AG09309 (cell line): ENCODE data around the gene EIF2S2.
A peak's percentile ranks its signal among the peaks of the same experiment; 100 is the strongest.

Experiments
- DNase-seq: peaks from one replicate; pipeline ENCODE4 v3.0.0-alpha.2; 2010; ENCODE audit warnings: low read depth
- H3K4me3 ChIP-seq: 2 replicates; pipeline ENCODE4 v1.5.1; 2011; ENCODE audit warnings: mild to moderate bottlenecking, low read depth, low read length, moderate library complexity; ENCODE audit not compliant: control insufficient read depth
- CTCF ChIP-seq: IDR thresholded peaks from 2 replicates; pipeline ENCODE4 v1.5.1; 2011; ENCODE audit warnings: mild to moderate bottlenecking, low read depth, low read length, inconsistent platforms; ENCODE audit not compliant: insufficient read depth, control insufficient read depth; ENCODE audit errors: missing control alignments

Gene EIF2S2

GRCh38 chr20:34079818-34080217 lies 32.2 kb downstream of the EIF2S2 start:
- no peak overlapping the region for H3K4me3 ChIP-seq
- no peak for DNase-seq
- no peak for TF ChIP-seq CTCF

- no peak for TF ChIP-seq CTCF
- H3K4me3 ChIP-seq, result no peak overlapping the region
- DNase-seq, result no peak
Measured at GRCh38 chr20:34078540-34078939, 33.5 kb downstream of the EIF2S2 start.

GRCh38 chr20:34076952-34077351 lies 35.1 kb downstream of the EIF2S2 start:
- no peak for TF ChIP-seq CTCF
- no peak for DNase-seq
- H3K4me3 ChIP-seq, result no peak overlapping the region

DNA sequence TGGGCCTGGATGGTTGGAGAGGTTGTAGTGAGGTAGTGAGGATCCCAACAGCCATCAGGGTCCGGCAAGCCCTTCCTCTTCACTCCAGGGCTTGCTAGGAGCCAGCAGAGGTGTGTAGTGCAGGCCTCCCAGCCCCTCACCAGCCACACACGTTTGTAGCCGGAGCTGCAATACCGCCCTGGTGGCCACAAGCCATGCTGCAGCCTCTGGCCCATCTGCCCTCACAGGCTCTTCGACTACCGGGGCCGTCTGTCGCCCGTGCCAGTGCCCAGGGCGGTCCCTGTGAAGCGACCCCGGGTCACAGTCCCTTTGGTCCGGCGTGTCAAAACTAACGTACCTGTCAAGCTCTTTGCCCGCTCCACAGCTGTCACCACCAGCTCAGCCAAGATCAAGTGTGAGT lies 36.4 kb downstream of the EIF2S2 start:
- no peak overlapping the region for H3K4me3 ChIP-seq
- TF ChIP-seq CTCF, result peak; percentile 6
- DNase-seq, result no peak

DNA sequence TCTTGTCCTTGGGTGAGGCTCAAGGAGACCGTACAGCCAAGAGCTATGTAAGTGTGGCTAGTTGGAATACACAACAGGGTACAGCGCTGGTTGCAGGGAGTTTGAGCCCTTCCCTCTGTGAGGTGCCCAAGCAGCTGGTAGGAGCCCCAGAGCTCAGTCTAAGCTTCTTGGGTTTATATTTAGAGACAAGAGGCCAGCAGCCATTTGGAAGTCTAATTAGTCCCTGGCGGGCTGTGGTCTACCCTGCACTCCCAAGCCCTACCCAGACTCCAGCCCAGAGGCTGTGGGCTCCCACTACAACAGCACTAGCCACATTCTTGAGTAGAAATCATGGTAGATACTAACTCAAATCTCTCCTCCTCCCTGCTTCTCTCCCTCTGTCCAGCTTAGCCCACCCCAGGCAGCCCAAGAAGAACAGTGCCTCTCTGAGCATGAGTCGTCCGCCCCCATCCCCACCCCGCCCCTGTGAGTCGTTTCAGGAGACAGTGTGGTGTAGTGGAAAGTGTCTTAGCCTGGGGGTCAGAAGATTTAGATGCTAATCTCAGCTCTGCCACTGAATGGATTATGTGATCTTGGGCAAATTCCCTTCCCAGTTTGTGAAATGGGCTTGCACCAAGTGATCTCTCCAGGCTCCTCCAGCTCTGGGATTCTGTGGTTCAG lies 37.8 kb downstream of the EIF2S2 start:
- H3K4me3 ChIP-seq, result no peak overlapping the region
- no peak for DNase-seq
- no peak for TF ChIP-seq CTCF

DNA sequence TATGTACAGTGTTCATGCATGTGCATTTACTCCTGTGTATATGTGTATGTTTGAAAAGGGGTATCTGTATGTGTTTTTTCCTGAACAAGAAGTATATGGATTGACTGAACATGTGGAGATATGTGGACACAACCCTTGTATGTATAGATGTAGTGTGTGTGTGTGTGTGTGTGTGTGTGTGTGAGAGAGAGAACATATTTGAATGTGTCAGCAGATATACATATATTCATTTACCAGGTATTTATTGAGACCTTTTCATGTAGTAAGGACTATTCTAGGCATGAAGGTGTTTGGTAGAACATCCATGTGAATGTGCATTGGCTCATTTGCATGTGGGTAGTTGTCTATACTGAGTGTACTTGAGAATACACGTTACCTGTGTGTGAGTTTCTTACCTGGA lies 39.3 kb downstream of the EIF2S2 start:
- TF ChIP-seq CTCF, result no peak
- no peak overlapping the region for H3K4me3 ChIP-seq
- DNase-seq, result no peak

DNA sequence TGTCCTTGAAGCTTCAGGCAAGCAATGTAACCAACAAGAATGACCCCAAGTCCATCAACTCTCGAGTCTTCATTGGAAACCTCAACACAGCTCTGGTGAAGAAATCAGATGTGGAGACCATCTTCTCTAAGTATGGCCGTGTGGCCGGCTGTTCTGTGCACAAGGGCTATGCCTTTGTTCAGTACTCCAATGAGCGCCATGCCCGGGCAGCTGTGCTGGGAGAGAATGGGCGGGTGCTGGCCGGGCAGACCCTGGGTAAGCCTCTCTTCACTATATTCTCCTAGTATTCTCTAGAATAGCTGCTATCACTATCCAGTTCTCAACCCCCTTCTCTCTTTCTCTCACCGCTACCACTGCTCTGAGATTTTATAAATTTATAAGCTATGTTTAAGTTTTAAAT lies 40.0 kb downstream of the EIF2S2 start:
- H3K4me3 ChIP-seq, result no peak overlapping the region
- no peak for TF ChIP-seq CTCF
- no peak for DNase-seq
